SU-DHL-6 (cell line): ENCODE results near the gene FRMD3.

Source experiments
- CTCF ChIP-seq: fragments of 200-600 bp; sonication (generic); IDR thresholded peaks from one replicate; pipeline ENCODE4 v1.5.1; 2017; ENCODE audit warnings: antibody characterized with exemption, mild to moderate bottlenecking, low read length, moderate library complexity; ENCODE audit not compliant: insufficient read depth, poor library complexity, severe bottlenecking
- EZH2phosphoT487 ChIP-seq: fragments of 200-600 bp; sonication (generic), shearing (Covaris generic); conservative IDR thresholded peaks from 2 replicates; pipeline ENCODE4 v1.6.1; 2018; ENCODE audit warnings: mild to moderate bottlenecking, antibody characterized with exemption, low read length, moderate library complexity, mixed read lengths

GRCh38 chr9:83342731-83343130 is 195.5 kb downstream of the FRMD3 start:
- no peak for TF ChIP-seq CTCF
- TF ChIP-seq EZH2phosphoT487: no peak
